Kidney (tissue), 14 donors: ENCODE results near the gene CDYL. TPM values are rescaled to one million over a fixed set of nuclear protein-coding genes. Genes with fewer than 3 reads are reported as not detected.
A peak's percentile ranks its signal among the peaks of the same experiment; 100 is the strongest.

Source experiments
- DNase-seq, 5 donors: peaks; one replicate each; pipeline ENCODE4 v3.0.0-alpha.2; 2013 to 2020
- FAIRE-seq: peaks from 2 replicates; lab custom pipeline; 2012; peaks lifted over from hg19 to GRCh38; lab: Jason Lieb, UNC
- H3K27ac ChIP-seq, 2 donors: one replicate each; pipeline ENCODE4 v1.7.0; 2013; ENCODE audit warnings: low read depth in 2 of 2, low read length in 2 of 2, inconsistent platforms in 1 of 2
- H3K27me3 ChIP-seq: one replicate; pipeline ENCODE4 v1.7.1; 2013; ENCODE audit warnings: low read length, inconsistent platforms; ENCODE audit not compliant: control insufficient read depth, insufficient read depth
- H3K36me3 ChIP-seq, 3 donors: one replicate each; pipeline versions ENCODE4 v1.7.0 to v1.7.1; 2013; ENCODE audit warnings: low read length in 3 of 3, control low read depth in 1 of 3, inconsistent platforms in 1 of 3; ENCODE audit not compliant: insufficient read depth in 3 of 3, control insufficient read depth in 2 of 3
- H3K4me1 ChIP-seq, 3 donors: one replicate each; pipeline versions ENCODE4 v1.7.0 to v1.7.1; 2013; ENCODE audit warnings: low read length in 3 of 3, inconsistent platforms in 1 of 3, low read depth in 1 of 3; ENCODE audit not compliant: control insufficient read depth in 2 of 3, insufficient read depth in 2 of 3
- H3K4me3 ChIP-seq, 3 donors: one replicate each; pipeline versions ENCODE4 v1.7.0 to v1.8.1; 2013; ENCODE audit warnings: low read length in 3 of 3, control low read depth in 1 of 3, inconsistent platforms in 1 of 3
- H3K9ac ChIP-seq, 3 donors: one replicate each; pipeline versions ENCODE4 v1.7.0 to v1.7.1; 2013; ENCODE audit warnings: low read length in 3 of 3, control low read depth in 1 of 3, inconsistent platforms in 1 of 3
- H3K9me3 ChIP-seq, 3 donors: one replicate each; pipeline versions ENCODE4 v1.7.0 to v1.7.1; 2013; ENCODE audit warnings: low read length in 3 of 3, control low read depth in 1 of 3, inconsistent platforms in 1 of 3; ENCODE audit not compliant: control insufficient read depth in 2 of 3, insufficient read depth in 1 of 3
- CTCF ChIP-seq: IDR thresholded peaks from 3 replicates; pipeline ENCODE4 v1.5.1; 2012; ENCODE audit warnings: mild to moderate bottlenecking, moderate library complexity, borderline replicate concordance; ENCODE audit not compliant: insufficient read depth; ENCODE audit errors: extremely low read depth
- intact Hi-C: fragments of 100-400 bp; cut with DNase I; formaldehyde crosslinking; loops from one replicate; pipeline ENCODE4 v1.11.1; 2022
- polyA plus RNA-seq: library from polyadenylated mRNA; stranded (reverse); fragments of 350-450 nt; fragmentation: Illumina TruSeq; extraction: RNeasy Lipid Tissue Mini Kit (QIAGEN cat#74804); gene quantifications from one replicate; pipeline ENCODE4 v1.2.3, GENCODE V29; 2014; ENCODE audit warnings: low read depth, low replicate concordance; ENCODE audit not compliant: insufficient read depth
- total RNA-seq: library from RNA; stranded (reverse); fragmentation: NEBNext Ultra II Directional; extraction: Animal tissue kit (Norgen Biotek cat#: 25700); gene quantifications from one replicate; pipeline ENCODE4 v1.2.1, GENCODE V29; 2021
- donor health status: control.
- donor health status: control.
- donor health status: control.
- donor health status: control.
- donor health status: control.
- donor health status: DM: yes; HTN: yes; CAD: no.
- donor health status: Normal renal cell carcinoma (clear cell type).

Gene CDYL
- total and polyA plus RNA-seq, 2 donors from 2014 or later, result 7.4 to 46.8 TPM

- no peaks in the 10 kb centered on the region for H3K9me3 ChIP-seq
- DNase-seq, result no peak
- H3K4me1 ChIP-seq, result peaks cover 0 to 4% (median 0%) of the 10 kb centered on the region in 3 donors
- no peak for FAIRE-seq
- H3K4me3 ChIP-seq, result no peak overlapping the region
- no peak overlapping the region for H3K9ac ChIP-seq
- H3K27me3 ChIP-seq, result no peaks in the 10 kb centered on the region
- H3K36me3 ChIP-seq, result no peaks in the 10 kb centered on the region
- TF ChIP-seq CTCF, result no peak
- H3K27ac ChIP-seq, result no peak overlapping the region
- intact Hi-C loops, result no loop called here
Observed at GRCh38 chr6:4731996-4732395, 44.2 kb upstream of the CDYL start.

GRCh38 chr6:4732691-4733315 is 43.4 kb upstream of the CDYL start:
- Histone ChIP-seq H3K9me3 (no peaks in the 10 kb centered on the region), H3K27ac (no peak overlapping the region), H3K27me3 (no peaks in the 10 kb centered on the region), H3K36me3 (no peaks in the 10 kb centered on the region), H3K9ac (no peak overlapping the region), H3K4me1 (peaks cover 0 to 4% (median 0%) of the 10 kb centered on the region in 3 donors), H3K4me3 (peak overlapping the region in 2 of 3 donors; percentile 44 to 51)
- intact Hi-C loops, result no loop called here
- DNase-seq (peak in 2 of 5 donors; percentile 22 to 47), FAIRE-seq (no peak)
- TF ChIP-seq CTCF, result no peak

- no peaks in the 10 kb centered on the region for H3K36me3 ChIP-seq
- no peak for FAIRE-seq
Observed at GRCh38 chr6:4736371-4736873, 39.8 kb upstream of the CDYL start.

More at GRCh38 chr6:4736371-4736873, 39.8 kb upstream of the CDYL start:
- no peak overlapping the region for H3K27ac ChIP-seq
- H3K4me3 ChIP-seq, result no peak overlapping the region
- peaks cover 0 to 4% (median 0%) of the 10 kb centered on the region in 3 donors for H3K4me1 ChIP-seq
- no peak for TF ChIP-seq CTCF
- intact Hi-C loops, result no loop called here
- no peaks in the 10 kb centered on the region for H3K27me3 ChIP-seq
- no peaks in the 10 kb centered on the region for H3K9me3 ChIP-seq
- DNase-seq, result no peak
- no peak overlapping the region for H3K9ac ChIP-seq
